HG03139 (cell line): ENCODE results near the gene NDUFB4.
"Not testable (repeated sequence)": the region's sequence is repeated elsewhere in the genome, so short reads cannot be mapped to it uniquely, and the experiment has no call there.

Experiments used
- ATAC-seq: cut with Tn5 transposase; IDR thresholded peaks from one replicate; pipeline ENCODE4 v1.9.1; 2021; ENCODE audit not compliant: unreplicated experiment

Gene NDUFB4

DNA sequence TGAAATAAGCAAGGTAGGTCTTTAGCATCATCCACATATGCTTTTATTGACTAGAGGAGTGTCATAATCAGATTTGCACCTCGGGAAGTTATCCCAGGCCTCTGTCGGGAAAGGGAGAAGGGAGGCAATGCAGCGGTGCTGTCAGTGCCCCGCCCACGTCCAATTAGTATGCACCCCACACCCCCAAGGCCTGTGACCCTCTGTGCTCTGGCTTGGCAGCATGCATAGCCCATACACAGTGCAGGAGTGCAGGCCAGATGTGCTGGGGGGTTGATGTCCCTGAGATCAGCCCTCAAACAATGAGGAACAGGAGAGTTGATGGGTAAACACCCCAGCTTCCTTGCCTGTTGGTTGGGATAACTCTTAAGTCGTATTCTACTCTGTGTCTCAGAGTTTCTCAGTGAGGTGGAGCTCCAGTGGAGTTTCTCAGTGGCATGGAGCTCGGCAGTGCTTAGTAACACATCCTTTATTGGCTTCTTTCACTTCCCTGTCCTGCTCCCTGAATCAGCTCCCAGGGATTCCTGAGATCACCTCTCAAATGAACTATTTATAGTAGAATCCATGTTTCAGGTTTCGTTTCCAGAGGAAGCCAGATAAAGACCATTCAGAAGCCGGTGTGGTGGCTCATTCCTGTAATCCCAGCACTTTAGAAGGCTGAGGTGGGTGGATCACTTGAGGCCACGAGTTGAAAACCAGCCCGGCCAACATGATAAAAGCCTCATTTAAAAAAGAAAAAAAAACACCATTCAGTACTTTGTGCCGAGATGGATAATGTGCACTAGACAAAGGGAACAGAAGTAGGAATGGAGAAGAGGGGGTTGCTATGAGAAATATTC lies 26.7 kb upstream of the NDUFB4 start:
- no peak for ATAC-seq

DNA sequence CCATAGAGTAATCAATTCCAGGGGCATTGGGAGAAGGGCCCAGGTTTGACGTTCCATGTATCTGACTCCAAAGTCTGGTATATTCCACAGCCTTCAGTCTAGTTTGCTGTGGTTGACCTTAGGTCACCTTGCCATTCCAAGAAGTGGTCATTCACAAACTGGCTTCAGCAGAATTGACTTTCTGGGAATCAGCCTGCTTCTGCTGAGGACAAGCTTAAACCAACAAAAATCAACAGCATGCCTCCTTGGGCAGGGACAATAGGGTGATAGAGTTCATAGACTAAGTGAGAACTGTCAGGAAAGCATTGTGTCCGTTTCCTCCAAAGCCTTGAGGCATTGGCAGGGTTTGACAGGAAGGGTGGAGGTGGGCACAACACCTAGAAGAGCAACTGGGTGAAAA lies 24.1 kb upstream of the NDUFB4 start:
- no peak for ATAC-seq

DNA sequence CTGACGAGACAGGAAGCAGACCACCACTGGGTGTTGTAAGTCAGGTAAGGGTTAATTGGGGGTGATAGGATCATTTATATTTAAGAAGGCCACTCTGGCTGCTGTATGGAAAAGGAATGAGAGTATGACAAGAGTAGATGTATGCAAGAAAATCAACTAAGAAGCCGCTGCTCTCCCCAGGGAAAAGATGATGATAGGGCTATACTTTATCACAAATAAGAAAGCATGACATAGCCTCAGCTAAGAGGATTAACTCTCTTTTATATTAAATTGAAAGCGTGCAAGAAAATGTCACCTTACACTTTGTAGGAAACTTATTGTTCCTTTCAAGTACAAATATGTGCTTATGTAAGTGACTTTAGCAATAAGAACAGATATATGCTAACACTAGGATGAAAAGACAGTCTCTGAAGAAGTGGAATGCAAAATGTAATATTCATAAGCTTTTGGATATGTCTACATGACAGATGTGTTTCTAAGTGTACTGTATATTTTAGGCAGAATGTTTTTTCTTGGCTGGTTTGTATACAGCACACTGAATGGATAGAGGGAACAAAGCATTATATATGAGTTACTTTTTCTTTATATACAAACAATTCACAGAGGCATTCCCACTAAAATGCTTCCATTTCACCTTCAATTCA lies 8.7 kb upstream of the NDUFB4 start:
- ATAC-seq = no peak

- ATAC-seq = no peak
These were observed 384 bp upstream of the NDUFB4 start for GRCh38 chr3:120595788-120596115.

GRCh38 chr3:120596853-120597223 lies 702 bp downstream of the NDUFB4 start:
- ATAC-seq = no peak

DNA sequence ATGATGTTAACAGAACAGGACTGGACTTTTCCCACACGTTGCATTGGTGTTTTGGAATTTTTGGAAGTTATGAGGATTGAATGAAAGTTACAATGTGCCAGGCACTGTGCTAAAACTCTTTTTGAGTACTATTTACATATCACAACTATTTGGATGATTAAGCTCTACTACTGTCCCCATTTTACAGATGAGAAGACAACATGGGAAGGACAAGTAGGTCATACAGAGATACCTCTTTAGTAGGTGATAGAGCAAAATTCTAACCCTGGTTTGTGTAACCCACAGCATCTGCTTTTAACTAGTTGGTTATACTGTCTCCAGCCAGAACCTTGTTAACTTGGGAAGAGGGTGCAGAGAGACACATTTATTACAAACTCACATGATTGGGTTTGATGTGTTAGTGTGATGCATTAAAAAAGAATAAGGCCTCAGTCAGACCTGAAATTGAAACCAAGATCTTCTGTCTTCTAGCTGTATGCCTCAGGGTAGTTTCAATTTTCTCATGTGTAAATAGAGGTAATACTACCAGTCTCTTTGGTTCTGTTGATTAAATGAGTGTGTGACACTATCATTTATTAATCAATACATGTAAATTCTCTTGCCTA lies 1.4 kb downstream of the NDUFB4 start:
- peak; percentile 35 for ATAC-seq

DNA sequence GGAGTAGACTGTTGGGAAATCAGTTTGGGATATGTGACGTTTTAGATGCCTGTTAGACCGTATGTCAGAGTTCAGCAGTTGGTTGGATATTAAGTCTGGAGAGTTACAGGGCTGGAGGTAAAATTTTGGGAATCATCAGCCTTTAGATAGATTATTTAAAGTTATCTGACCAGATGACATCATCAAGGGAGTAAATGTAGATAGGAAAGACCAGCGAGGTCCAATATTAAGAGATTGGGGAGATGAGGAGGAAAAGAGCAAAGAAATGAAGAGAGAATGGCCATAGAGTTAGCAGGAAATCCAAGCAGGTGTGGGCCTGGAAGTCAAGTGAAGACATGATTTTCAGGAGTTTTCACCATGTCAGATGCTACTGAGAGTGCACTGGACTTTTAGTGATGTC lies 3.1 kb downstream of the NDUFB4 start:
- ATAC-seq = no peak

DNA sequence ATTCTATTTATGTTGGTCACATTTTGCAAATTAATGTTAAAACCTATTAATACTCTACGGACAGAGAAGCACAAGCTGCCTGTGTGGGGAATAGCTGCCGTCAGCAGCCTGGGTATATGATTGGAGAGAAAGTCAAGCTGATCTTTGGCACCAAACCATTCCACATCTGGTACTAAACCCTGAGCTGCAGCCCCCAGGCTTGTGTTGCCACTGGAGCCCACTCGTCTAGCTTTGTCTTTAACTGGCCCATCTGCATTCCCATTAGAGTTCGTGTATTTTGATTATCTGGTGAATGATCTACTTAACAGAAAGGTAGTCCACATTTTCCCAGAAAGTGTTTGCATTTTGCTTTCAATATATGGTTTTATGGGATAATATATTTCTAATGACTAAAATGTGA lies 5.4 kb downstream of the NDUFB4 start:
- ATAC-seq = no peak

DNA sequence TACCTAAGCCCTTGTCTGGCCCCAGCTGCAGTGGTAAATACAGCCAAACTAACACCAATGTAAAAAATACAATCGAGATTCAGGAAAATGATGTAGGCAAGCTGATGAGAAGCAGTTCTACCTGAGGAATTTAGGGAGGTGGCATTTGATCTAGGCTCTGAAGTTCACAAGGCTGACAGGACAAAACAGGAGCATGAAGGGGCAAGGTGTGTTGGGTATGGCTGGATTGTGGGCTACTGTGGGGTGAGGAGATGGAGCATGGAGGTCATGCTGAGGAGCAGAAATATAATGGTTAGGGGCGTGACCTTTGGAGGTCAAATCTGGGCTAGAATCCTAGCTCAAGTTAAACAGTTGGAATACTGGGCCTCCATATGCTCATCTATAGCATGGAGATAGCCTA lies 6.5 kb downstream of the NDUFB4 start:
- no peak for ATAC-seq

DNA sequence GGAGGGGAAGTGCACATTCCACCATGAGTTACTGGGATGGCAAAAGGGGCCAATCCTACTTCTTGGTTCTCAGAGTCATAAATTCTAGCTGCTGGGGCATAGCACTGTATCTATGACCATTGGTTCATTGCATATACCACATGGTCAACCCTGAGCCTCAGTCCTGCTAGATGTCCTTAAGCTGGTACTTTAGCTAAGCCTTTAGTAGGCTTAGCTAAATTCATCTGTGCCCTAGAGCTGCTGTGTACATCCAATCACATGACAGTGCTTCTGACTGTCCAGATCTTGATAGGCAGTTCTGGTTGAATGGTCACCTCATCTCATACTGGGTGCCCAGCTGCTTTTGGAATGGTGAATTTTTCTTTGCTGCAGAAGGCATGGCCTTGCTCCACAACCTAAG lies 8.2 kb downstream of the NDUFB4 start:
- no peak for ATAC-seq

DNA sequence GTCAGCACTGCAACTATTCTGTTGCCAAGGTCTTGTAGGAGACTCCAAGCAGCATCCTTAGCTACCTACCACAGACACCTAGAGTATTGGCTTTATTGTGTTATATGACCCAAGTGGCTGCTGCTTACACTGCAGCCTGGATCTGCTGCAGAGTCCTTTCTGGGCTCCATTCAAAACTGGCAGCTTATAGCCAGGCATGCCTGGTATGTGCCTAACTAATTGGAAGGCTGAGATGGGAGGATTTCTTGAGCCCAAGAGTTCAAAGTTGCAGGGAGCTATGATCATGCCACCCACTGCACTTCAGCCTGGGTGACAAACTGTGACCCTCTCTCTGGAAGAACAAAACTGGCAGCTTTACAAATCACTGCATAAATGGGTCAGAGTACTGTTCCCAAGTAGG lies 8.6 kb downstream of the NDUFB4 start:
- ATAC-seq = no peak

- no peak for ATAC-seq
These were observed 12.4 kb downstream of the NDUFB4 start for GRCh38 chr3:120608506-120608905.

GRCh38 chr3:120614765-120615164 lies 18.6 kb downstream of the NDUFB4 start:
- ATAC-seq = no peak

DNA sequence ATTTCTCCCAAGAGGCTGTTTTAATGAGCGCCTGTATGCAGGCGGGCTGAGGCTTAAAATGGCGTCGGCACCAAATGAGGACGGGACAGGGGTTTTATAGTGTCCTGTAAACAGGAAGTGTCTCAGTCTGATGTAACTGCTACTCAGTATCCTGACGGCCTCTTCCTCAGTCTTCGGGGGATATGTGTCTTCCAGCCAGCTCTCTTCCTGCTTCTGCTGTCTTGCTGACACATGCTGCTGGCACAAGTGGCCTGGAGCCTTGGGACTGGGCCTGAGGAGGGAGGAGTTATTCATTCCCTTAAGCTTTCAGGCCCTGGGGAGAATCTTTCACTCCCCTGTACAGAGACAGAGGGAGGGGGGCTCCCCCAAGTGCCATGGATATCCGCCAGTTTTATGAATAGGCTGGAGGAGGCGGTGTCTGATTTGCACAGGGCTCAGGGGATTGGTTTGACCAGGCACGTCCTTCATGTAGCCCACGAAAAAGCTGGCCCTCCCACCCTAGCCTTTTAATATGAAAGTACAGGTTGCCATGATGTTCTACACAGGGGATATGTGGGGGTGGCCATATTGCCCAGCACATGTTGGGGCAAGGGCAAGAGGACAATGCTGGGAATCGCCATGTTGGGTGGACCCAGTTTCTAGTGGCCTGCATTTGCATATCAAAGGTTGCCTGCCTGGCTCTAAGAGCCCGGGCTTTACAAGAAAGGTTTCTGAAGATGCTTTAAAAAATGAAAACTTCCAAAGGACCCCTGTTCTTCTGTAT lies 19.9 kb downstream of the NDUFB4 start:
- no peak for ATAC-seq

DNA sequence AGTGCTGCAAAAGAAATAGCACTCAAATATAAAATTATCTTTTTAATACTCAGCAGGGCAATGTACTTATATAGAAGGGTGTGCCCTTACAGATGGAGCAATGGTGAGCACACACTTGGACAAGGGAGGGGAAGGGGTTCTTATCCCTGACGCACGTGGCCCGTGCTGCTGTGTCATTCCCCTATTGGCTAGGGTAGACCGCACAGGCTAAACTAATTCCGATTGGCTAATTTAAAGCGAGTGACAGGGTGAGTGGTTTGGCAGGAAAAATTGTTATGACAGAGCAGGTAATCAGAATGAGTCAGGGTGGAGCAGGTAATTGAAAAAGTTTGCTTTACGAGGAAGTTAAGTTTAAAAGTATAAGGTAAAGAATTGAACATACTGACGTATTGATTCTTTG lies 20.6 kb downstream of the NDUFB4 start:
- not testable (repeated sequence) for ATAC-seq

DNA sequence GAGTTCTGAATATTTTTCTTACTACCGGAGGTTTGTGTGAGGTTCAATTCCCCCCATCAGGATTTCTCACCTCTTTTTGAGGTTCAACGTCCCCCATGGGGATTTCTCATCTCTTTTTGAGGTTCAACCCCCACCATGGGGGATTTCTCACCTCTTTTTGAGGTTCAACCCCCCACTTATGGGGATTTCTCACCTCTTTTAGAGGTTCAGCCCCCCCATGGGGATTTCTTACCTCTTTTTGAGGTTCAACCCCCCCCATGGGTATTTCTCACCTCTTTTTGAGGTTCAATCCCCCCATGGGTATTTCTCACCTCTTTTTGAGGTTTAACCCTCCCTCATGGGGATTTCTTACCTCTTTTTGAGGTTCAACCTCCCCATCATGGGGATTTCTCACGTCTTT lies 26.3 kb downstream of the NDUFB4 start:
- ATAC-seq = no peak

DNA sequence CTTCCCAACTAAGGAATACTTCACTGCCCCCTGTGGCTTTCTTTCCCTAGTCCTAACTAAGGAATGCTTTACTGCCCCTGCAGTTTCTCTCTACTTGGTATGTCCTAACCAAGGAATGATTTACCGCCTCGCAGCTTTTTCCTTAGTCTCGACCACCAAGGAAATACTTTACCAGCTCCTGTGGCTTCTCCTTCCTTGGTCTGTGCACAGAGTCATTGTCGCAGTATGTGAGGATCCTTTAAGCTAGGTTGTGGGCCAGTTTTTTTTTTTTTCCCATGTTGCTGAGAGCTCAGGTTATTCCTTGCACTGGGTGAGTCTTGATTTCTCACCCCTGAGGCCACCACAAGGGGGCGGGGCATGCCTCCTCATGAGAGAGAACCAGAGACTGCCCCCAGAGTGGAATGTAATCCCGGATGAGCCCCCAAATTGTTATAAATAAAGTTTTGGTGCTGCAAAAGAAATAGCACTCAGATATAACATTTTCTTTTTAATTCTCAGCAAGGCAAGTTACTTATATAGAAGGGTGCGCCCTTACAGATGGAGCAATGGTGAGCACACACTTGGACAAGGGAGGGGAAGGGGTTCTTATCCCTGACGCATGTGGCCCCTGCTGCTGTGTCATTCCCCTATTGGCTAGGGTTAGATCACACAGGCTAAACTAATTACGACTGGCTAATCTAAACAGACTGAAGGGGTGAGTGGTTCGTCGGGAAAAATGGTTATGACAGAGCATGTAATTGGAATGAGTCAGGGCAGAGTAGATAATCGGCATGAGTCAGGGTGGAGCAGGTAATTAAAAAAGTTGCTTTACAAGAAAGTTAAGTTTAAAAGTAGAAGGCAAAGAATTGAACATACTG lies 27.0 kb downstream of the NDUFB4 start:
- ATAC-seq = no peak

- ATAC-seq = no peak
These were observed 27.6 kb downstream of the NDUFB4 start for GRCh38 chr3:120623727-120624093.

GRCh38 chr3:120625159-120625586 lies 29.0 kb downstream of the NDUFB4 start:
- ATAC-seq = no peak

DNA sequence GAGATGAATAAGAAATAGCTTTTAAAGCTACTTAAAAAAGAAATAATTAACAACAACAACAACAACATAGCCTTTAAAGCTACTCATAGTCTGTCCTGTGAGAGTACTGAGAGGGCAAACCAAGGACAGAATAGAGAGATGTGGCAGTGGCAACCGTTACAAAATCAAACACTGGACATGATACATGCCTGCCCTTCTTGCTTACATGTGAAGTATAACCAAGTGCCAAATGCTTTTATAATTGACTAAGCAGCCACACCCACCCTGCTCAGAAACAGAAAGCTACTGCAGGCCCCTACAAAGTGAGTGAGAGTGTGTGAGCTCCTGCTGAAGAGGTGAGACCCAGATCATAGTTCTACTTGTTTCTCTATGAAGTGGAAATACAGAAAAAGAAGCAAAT lies 38.4 kb downstream of the NDUFB4 start:
- ATAC-seq = no peak
